ENCODE results near the gene SWSAP1.

SWSAP1 gene

GRCh38 chr19:11416346-11417052 is 42.0 kb downstream of the SWSAP1 start:
- DNase-seq, result no peak

DNA sequence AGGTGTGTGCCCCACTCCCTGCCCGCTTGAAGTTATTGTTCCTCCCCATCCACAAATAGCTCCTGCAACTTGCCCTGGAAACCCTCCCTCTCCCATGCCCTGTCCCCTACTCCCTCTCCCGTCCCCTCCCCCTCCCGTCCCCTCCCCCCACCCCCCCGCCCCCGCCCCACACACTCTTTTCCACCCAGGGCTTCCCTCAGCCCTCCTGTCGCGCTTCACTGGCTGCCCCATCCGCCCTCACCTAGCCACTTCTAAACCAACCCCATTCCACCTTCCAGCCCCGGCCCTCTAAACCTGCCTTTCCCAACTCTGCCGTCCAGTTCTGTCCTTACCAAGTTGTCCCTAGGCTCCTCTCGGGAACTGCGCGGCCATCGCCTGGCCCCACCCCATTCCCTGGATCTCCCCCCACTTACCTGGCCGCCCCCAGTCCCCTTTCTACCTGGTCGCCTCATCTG is 43.7 kb downstream of the SWSAP1 start:
- no peak for DNase-seq

DNA sequence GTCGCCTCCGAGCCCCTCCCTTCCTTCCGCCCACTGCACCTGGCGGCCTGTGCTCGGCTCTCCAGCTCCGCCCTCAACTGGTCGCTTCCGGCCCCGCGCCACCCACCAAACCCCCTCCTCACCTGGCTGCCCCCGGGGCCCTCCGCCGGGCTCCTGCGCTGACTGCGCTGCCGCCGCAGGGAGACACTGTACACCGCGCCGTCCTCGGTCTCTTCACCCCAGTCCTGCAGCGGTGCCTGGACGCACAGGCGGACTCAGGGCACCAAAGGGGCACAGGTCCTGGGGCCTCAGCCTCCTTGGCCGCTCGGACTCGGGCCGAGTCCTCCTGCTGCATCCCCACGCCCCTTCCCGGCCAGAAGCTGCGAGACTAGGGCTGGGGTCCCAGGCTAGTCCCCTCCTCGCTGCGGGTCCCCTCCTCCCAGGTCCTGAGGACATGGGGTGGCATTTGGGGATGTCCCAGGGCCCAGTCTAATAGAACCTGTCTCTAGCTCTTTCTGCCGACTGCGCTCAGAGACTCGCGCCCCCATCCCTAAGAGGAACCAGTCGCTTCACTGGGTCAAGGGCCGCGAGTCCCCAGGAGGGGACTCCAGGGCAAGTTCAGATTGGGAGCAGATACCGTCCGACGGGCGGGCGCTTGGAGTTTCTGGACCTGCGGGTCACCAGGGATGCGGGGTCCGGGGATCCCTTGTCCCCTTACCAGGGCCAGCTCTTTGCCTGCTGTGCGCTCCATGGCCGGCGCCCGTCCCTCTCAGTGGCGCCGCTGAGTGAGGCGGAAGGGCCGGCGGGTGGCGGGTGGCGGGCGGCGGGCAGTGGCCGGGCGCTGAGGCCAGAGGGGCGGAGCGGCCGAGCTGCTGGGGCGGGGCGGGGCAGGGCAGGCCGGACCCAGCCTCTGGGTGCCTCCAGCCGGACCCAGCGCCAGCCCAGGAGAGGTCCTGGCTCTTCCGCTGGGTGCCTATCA is 44.4 kb downstream of the SWSAP1 start, which contains the start of gene RGL3:
Gene RGL3, minus strand, starts transcription at position 766 of the 958 bp plus-strand sequence. Its CDS starts 36 bp downstream, at position 730.
- DNase-seq, result peak; percentile 11

- no peak for DNase-seq
Observed at GRCh38 chr19:11420429-11421370, 46.2 kb downstream of the SWSAP1 start.

- DNase-seq, result no peak
Observed at GRCh38 chr19:11421371-11422098, 47.1 kb downstream of the SWSAP1 start.

DNA sequence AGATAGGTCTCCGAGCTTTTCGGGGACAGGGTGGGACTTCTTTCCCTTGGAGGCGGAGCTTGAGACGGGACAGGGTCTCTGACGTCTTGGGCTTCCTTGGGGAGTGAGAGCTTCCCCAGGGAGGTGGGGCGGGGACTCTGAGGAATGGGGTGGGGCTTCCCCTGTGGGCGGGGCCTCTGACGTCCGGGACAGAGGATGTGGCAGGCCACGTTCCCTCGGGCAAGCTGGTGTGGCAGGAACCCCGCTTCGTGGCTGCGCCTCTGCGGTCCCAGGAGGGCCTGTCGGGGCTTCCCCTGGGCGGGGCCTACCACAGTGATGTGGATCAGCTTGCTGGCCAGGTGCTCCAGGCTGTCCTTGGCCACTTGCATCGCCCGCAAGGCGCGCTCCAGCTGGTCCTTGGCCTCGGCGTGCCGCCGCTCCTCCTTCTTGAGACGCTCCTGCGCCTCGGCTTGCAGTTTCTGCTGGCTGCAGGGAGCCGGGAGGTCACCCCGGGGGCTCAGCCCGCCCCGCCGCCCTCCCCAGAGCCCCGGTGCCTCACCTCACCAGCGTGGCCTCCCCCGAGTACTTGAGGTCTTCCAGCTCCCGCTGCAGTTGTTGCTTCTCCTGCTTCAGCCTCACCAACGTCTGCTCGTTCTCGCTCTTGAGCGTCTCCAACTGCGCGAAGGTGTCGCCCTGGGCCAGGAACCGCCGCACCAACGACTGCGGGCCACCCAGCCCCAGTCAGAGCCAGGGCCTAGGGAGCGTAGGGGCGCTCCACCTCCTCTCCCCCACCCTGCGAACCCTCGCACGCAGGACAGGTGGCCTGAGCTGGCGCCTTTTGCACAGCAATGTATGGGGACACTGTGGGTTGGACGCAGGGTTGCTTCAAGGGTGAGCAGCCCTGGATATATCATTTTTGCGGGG is 47.9 kb downstream of the SWSAP1 start:
- DNase-seq, result no peak

- no peak for DNase-seq
Observed at GRCh38 chr19:11423164-11423790, 48.8 kb downstream of the SWSAP1 start.

DNA sequence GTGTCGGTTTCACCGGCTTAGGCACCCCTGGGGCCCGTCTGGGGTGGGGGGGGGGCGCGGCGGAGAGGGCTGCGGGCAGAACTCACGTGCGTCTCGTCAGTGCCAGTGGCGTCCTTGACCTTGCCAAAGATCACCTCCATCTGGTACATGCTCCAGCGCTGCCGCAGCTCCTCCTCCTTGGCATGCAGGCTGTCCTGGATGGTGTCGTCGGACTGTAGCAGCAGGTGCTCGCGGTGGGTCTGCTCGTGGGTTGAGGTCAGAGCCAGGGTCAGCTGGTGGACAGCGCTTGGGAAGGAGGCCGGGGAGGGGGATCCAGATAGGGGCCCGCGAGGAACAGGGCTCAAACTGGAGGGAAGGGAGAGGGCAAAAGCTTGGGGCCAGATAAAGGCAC is 49.3 kb downstream of the SWSAP1 start:
- no peak for DNase-seq

All from SHP77 treated with DMSO at 0.1 percent for 48 hours (cell line).